Effector memory CD8-positive, alpha-beta T cell (primary cell): ENCODE results near the gene HMGXB3.

Experiments used
- ATAC-seq: fragments of 150-1000 bp; cut with Tn5 transposase; replicated peaks from 2 replicates; pipeline ENCODE4 v1.10.0; 2021; ENCODE audit warnings: mild to moderate bottlenecking, moderate library complexity
- DNase-seq, 3 experiments: peaks; one replicate each; pipeline ENCODE4 v3.0.0; 2021
- H3K27ac Mint-ChIP-seq, 2 donors: one replicate each; pipeline ENCODE4 v1.8.0; 2022; ENCODE audit warnings: mild to moderate bottlenecking in 2 of 2, mixed read lengths in 2 of 2, moderate library complexity in 2 of 2
- H3K27me3 Mint-ChIP-seq, 2 donors: one replicate each; pipeline ENCODE4 v1.8.0; 2022; ENCODE audit warnings: mixed read lengths in 2 of 2
- H3K36me3 Mint-ChIP-seq: one replicate; pipeline ENCODE4 v1.8.0; 2022; ENCODE audit warnings: mild to moderate bottlenecking, moderate library complexity, mixed read lengths; ENCODE audit not compliant: insufficient read depth
- H3K4me1 Mint-ChIP-seq, 2 donors: one replicate each; pipeline ENCODE4 v1.8.0; 2022; ENCODE audit warnings: low read depth in 2 of 2, mixed read lengths in 2 of 2
- H3K4me3 Mint-ChIP-seq, 2 donors: one replicate each; pipeline ENCODE4 v1.8.0; 2022; ENCODE audit warnings: mild to moderate bottlenecking in 2 of 2, mixed read lengths in 2 of 2, moderate library complexity in 2 of 2
- H3K9me3 Mint-ChIP-seq, 2 donors: one replicate each; pipeline ENCODE4 v1.8.0; 2022; ENCODE audit warnings: mixed read lengths in 2 of 2

HMGXB3 gene

DNA sequence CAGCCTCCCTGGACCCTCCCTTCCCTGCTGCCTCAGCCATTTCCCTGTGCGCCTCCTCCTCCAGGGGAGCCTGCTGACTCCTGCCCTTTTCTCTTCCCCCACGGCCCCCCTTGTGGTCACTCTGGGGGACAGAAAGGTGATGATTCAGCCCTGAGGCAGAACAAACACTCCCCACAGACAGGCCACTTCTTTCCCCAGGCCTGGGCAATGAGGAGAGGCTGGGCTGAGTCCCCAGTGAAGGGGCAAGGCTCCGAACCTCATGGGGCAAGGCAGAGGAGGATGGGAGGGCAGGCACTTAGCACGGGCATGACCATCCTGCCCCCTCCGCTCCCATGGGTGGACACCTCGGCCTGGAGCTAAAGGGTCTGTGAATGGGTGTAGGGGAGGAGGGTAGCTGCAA is 64.8 kb downstream of the HMGXB3 start:
- peaks cover 7 to 9% of the 10 kb centered on the region in 2 donors for H3K4me1 Mint-ChIP-seq
- no peak overlapping the region for H3K4me3 Mint-ChIP-seq
- H3K27ac Mint-ChIP-seq, result no peak overlapping the region
- H3K36me3 Mint-ChIP-seq, result no peaks in the 10 kb centered on the region
- peaks cover 33 to 51% of the 10 kb centered on the region in 2 donors for H3K27me3 Mint-ChIP-seq
- no peak for DNase-seq
- no peaks in the 10 kb centered on the region for H3K9me3 Mint-ChIP-seq
- no peak for ATAC-seq

DNA sequence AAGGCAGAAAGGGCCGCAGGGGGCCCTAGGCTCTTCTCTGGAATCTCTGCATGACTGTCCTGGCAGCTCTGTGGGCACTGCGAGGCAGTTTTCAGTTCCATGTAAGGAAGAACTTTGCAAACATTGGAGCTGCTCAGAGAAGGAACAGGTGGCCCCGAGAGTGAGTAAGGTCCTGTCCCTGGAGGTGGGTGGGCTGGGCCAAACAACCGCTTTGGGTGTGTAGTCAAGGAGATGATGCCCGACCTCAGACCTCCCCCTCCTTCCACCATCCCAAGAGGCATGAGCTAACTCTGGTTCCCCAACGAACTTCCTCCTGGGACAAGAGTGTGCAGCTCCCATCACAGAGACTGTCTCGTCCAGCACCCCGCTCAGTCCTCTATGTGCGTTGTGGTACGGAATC is 65.3 kb downstream of the HMGXB3 start:
- ATAC-seq (no peak), DNase-seq (no peak)
- peak overlapping the region in 1 of 2 donors; percentile 7 for H3K27ac Mint-ChIP-seq
- H3K9me3 Mint-ChIP-seq, result no peaks in the 10 kb centered on the region
- H3K4me1 Mint-ChIP-seq, result peaks cover 7 to 9% of the 10 kb centered on the region in 2 donors
- H3K27me3 Mint-ChIP-seq, result peaks cover 29 to 51% of the 10 kb centered on the region in 2 donors
- H3K36me3 Mint-ChIP-seq, result no peaks in the 10 kb centered on the region
- H3K4me3 Mint-ChIP-seq, result no peak overlapping the region

DNA sequence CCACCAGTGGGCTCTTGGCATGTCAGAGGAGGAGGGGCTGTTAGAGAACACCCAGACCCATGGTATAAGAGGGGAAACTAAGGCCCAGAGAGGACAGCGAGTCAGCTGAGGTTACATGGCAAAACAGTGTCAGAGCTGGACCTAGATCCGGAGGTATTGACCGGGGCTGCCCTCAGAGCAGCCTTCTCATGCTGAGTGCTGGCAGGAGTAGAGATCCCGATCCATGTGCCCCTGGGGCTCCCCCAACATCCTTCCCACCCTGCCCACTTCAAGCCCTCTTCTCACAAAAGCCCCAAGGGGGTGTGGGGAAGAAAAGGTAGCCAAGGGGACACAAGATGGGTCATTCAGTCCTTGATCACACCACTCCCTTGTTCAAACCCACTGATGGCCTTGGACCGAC is 65.9 kb downstream of the HMGXB3 start:
- Mint-ChIP-seq H3K4me3 (no peak overlapping the region), H3K4me1 (peaks cover 7 to 9% of the 10 kb centered on the region in 2 donors), H3K9me3 (no peaks in the 10 kb centered on the region), H3K27ac (peak overlapping the region; percentile 7 to 67), H3K27me3 (peaks cover 26 to 51% of the 10 kb centered on the region in 2 donors), H3K36me3 (no peaks in the 10 kb centered on the region)
- ATAC-seq (no peak), DNase-seq (no peak)

DNA sequence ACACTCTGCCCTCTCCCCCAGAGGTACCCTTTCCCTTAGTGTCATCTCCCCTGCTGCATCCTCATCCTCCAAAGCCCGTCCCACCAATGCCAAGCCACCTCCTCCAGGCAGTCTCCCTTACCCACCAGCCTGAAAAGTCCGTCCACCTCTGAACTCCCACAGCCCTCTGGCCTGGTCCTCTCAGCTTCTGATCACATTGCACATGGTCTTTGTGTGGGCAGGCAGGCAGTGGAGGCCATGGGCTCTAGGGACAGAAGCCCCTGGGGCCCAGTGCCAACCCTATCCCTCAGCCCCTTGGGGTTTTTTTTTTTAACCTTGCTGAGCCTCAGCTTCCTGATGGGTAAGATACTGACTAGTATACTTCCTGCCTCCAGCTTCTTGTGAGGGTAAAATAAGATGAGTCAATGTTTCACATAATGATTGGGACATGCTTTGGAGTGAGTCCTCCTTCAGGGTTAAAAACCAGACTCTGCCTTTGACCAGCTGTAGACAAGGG is 66.4 kb downstream of the HMGXB3 start:
- Mint-ChIP-seq H3K27me3 (peaks cover 26 to 51% of the 10 kb centered on the region in 2 donors), H3K9me3 (no peaks in the 10 kb centered on the region), H3K4me3 (no peak overlapping the region), H3K36me3 (no peaks in the 10 kb centered on the region), H3K27ac (peak overlapping the region; percentile 7 to 67), H3K4me1 (peaks cover 7 to 9% of the 10 kb centered on the region in 2 donors)
- DNase-seq (no peak), ATAC-seq (peak; percentile 21)

DNA sequence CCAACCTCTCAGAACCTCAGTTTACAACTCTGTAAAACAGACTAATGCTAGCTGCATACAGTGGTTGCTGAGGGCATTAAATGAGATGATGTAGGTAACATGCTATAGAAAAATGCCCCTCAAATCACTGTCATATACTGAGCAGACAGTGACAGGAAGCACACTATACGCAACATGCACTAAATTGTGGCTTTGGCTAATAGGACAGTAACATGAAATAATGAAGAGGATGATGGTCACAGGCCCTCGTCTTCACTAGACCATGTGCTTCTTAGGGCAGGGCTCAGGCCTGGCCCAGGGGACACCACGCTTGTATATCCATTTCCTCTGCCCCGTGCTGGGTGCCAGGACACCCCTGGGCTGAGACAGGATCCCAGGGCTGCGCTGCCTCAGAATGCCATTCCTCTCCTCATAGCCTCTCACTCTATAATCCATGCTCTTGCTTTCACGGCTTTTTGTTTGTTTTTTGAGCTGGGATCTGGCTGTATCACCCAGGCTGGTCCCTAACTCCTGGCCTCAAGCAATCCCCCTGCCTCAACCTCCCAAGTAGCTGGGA is 66.9 kb downstream of the HMGXB3 start:
- peaks cover 7 to 9% of the 10 kb centered on the region in 2 donors for H3K4me1 Mint-ChIP-seq
- no peak for DNase-seq
- ATAC-seq, result no peak
- peaks cover 23 to 49% of the 10 kb centered on the region in 2 donors for H3K27me3 Mint-ChIP-seq
- no peak overlapping the region for H3K27ac Mint-ChIP-seq
- H3K4me3 Mint-ChIP-seq, result no peak overlapping the region
- H3K9me3 Mint-ChIP-seq, result no peaks in the 10 kb centered on the region
- no peaks in the 10 kb centered on the region for H3K36me3 Mint-ChIP-seq

DNA sequence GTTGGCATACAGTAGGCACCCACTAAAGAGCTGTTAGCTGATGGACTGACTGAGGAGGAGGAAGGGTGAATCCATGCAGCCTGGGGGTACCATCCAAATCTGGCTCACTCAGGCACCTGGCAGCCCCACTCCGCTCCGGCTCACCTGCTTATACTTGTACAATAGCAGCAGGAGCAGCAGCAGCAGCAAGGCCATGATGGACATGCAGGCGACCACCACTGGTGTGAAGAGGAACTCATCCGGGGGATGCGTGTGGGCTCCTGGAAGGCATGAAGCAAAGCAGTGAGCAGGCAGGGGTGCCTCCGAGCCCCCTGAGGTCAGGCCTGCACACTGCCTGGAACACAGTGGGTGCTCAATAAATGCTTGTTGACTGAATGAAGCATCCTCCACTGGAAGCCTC is 67.5 kb downstream of the HMGXB3 start:
- Mint-ChIP-seq H3K36me3 (no peaks in the 10 kb centered on the region), H3K27me3 (peaks cover 17 to 43% of the 10 kb centered on the region in 2 donors), H3K4me1 (peaks cover 7 to 9% of the 10 kb centered on the region in 2 donors), H3K4me3 (no peak overlapping the region), H3K9me3 (no peaks in the 10 kb centered on the region), H3K27ac (no peak overlapping the region)
- DNase-seq, result no peak
- no peak for ATAC-seq

DNA sequence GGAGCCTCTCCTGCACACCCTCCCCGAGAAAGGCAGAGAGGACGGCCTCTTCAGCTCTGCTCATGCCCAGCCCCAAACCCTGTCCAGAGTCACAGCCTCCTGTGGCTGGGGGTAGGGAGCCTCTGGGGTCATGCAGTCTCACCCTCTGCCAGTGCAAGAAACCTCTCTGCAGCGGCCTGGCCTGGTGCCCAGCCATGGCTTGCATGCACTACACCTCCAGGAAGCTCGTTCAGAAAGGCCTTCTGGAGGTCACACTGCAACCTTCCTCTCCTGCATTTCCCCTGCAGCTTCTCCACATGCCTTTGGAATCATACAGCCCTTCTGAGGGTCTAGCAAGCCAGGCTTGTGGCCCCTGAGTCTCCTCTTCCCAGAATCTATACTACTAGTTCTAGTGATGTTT is 67.9 kb downstream of the HMGXB3 start:
- ATAC-seq (no peak), DNase-seq (no peak)
- Mint-ChIP-seq H3K4me1 (peaks cover 7 to 9% of the 10 kb centered on the region in 2 donors), H3K36me3 (no peaks in the 10 kb centered on the region), H3K4me3 (no peak overlapping the region), H3K27me3 (peaks cover 13 to 39% of the 10 kb centered on the region in 2 donors), H3K27ac (no peak overlapping the region), H3K9me3 (no peaks in the 10 kb centered on the region)

DNA sequence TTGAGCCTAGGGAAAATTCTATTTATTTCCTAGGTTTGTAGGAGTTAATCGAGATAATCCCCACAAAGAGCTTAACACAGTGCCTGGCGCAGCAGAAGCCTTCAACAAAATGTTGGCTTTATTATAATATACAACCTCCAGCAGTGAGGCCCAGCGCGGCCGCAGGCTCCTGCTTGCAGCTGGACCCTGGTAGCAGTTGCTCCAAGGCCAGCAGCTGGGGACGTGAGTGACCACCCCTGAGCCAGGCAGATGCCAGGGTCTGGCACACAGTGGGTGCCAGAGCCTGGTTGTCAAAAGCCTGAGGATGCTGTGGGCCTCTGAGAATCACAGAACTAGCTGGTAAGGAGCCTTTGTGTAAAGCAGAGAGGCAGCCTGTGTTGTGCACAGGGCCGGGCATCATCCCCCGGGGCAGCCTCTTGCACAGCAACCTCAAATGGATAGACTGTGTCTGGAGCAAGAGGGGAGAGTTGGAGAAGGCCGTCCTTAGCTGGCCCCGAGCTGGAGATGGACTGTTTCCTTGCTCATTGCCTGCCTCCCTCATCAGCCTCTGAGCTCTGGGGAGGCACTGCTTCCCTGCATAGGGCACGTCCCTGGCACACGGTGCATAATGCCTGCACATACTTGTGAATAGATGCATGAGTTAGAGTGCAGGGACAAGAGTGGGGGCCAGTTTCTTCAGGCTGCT is 68.6 kb downstream of the HMGXB3 start:
- ATAC-seq (no peak), DNase-seq (no peak)
- Mint-ChIP-seq H3K27ac (no peak overlapping the region), H3K4me3 (no peak overlapping the region), H3K36me3 (no peaks in the 10 kb centered on the region), H3K9me3 (no peaks in the 10 kb centered on the region), H3K27me3 (peaks cover 12 to 33% of the 10 kb centered on the region in 2 donors), H3K4me1 (peaks cover 7 to 9% of the 10 kb centered on the region in 2 donors)

DNA sequence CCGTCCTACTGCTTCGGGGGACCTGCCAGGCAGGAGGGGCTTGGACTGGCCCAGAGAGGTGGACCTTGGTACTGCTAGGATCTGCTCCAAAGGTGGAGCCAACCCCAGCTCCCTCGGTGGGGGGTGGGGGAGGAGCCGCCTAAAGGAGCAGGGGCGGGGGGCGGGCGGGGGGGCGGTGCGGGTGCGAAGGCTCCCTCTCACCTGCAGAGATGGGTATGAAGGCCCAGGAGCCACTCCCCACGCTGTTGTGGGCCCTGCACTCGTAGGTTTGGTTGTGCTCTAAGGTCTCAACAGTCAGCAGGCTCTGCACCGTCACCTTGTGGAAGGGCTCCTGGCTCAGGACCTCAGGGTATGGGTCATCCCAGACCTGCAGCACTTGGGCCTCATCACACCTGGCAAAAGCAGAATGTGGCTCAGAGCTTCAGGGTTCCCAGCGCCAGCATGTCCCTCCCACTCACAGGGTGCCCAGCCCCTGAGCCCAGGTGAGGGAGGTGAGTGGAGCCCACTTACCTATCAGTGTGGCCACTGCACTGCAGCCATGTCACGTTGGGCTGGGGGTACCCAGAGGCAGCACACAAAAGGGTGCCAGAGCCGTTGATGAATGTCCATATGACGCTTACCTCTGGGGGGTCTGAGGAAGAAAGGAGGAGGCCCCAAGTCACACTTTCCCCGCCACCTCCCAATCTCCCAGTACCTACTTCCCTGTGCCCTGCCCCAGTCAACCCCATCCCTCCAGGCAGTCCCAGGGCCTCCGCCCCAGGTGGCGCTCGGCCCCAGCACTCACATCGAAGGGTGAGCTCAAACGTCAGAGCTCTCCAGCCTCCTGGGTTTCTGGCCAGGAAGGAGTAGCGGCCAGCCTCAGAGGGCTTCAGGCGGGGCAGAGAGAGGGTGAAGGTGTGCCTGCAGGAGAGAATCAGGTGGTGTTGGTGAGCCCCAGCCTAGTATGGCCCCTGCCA is 69.4 kb downstream of the HMGXB3 start:
- no peak for ATAC-seq
- Mint-ChIP-seq H3K4me1 (peaks cover 7 to 9% of the 10 kb centered on the region in 2 donors), H3K27ac (no peak overlapping the region), H3K36me3 (no peaks in the 10 kb centered on the region), H3K4me3 (no peak overlapping the region), H3K27me3 (peaks cover 7 to 24% of the 10 kb centered on the region in 2 donors), H3K9me3 (no peaks in the 10 kb centered on the region)
- no peak for DNase-seq

DNA sequence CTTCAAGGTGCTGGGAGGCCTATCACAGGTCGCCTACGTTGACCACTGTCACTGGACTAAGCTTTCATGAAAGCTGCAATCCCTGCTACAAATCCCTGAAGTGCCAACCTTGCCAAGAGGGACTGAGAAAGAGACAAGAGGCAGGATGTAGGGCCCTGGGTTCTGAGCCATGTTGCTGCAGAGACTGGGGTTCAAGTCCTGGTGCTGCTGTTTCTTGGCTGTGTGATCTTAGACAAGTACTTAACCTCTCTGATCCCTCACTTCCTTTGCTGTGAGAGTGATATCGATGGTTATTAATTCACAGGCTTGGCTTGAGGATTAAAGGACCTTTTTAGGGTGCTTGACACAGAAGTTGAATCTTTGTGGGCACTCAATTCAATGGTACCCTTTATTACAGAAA is 70.3 kb downstream of the HMGXB3 start:
- H3K4me1 Mint-ChIP-seq, result peaks cover 7 to 9% of the 10 kb centered on the region in 2 donors
- no peak overlapping the region for H3K27ac Mint-ChIP-seq
- H3K4me3 Mint-ChIP-seq, result no peak overlapping the region
- ATAC-seq, result no peak
- peaks cover 0 to 16% of the 10 kb centered on the region in 2 donors for H3K27me3 Mint-ChIP-seq
- H3K36me3 Mint-ChIP-seq, result no peaks in the 10 kb centered on the region
- H3K9me3 Mint-ChIP-seq, result no peaks in the 10 kb centered on the region
- DNase-seq, result no peak

DNA sequence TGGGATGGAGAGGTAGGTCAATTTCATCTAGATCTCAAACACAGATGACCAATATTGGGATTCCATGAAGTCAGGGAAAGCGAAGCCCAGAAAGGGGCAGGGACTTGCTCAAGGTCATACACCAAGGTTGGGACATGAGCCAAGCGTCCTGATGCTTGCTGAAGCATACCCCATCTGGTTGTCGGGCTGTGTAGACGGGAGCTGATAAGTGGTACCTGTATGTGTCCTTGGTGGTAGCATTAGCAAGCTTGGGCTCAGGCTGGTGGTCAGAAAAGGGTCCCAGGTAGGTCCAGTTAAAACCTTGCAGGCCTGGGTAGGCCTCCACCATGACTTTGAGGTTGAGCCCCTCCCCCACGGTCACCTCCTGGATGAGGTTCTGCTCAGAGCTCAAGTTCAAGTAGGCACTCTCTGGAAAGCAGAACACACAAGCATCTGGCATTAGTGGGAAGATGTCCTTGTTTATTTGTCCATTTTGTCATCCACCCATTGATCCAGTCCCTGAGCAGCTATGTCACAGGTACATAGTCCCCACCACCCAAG is 72.6 kb downstream of the HMGXB3 start:
- Mint-ChIP-seq H3K27ac (no peak overlapping the region), H3K36me3 (no peaks in the 10 kb centered on the region), H3K4me3 (no peak overlapping the region), H3K27me3 (peaks cover 0 to under 1% of the 10 kb centered on the region in 2 donors), H3K4me1 (no peaks in the 10 kb centered on the region), H3K9me3 (no peaks in the 10 kb centered on the region)
- ATAC-seq (no peak), DNase-seq (no peak)

DNA sequence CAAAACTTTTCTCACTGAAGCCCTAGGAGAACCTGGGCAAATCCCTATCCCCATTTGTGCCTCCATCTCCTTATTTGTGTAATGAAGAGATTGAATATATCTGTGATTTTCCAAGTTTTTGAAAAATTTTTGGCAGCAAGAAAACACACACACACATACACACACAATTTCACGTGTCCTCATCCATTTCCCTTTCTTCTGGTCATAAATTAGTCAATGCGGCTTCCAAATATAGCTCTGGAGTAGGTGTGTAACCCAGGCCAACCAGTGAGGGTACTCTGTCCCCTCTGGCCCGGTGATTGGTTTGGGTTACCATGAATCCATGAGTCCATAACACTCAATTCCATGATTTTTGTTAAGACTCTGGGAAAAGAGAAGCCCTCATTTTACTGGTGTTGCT is 73.1 kb downstream of the HMGXB3 start:
- peaks cover 0 to 6% of the 10 kb centered on the region in 2 donors for H3K27me3 Mint-ChIP-seq
- H3K9me3 Mint-ChIP-seq, result no peaks in the 10 kb centered on the region
- ATAC-seq (no peak), DNase-seq (no peak)
- H3K4me1 Mint-ChIP-seq, result no peaks in the 10 kb centered on the region
- H3K36me3 Mint-ChIP-seq, result peaks cover under 1% of the 10 kb centered on the region
- no peak overlapping the region for H3K27ac Mint-ChIP-seq
- no peak overlapping the region for H3K4me3 Mint-ChIP-seq

DNA sequence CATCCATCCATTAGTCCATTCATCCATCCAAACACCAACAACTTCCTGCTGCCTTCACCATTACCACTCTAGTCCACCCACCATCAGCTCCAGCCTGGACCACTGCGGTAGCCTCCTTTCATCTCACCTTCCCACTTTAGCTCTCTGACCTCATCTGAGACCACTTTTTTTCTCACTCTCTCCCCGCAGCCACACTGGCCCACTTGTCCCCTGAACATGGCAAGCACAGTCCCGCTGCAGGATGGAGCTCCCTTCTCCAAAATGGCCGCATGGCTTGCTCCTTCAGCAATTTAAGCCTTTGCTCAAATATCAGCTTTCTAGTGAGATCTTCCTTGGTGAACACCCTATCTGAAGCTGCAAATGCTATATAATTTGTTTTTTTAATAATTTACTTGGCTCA is 74.7 kb downstream of the HMGXB3 start:
- no peak for ATAC-seq
- no peak for DNase-seq
- H3K4me1 Mint-ChIP-seq, result no peaks in the 10 kb centered on the region
- H3K4me3 Mint-ChIP-seq, result no peak overlapping the region
- no peak overlapping the region for H3K27ac Mint-ChIP-seq
- H3K36me3 Mint-ChIP-seq, result peaks cover 5% of the 10 kb centered on the region
- H3K27me3 Mint-ChIP-seq, result peaks cover 0 to 17% of the 10 kb centered on the region in 2 donors
- no peaks in the 10 kb centered on the region for H3K9me3 Mint-ChIP-seq
